Measurements from ENCODE around the gene PCDHGC3. TPM values are rescaled to one million over a fixed set of nuclear protein-coding genes. Genes with fewer than 3 reads are reported as not detected.

Gene PCDHGC3
- polyA plus RNA-seq, 1 of the 3 experiments (the other 2 are of a cell fraction): 97.0 TPM

DNA sequence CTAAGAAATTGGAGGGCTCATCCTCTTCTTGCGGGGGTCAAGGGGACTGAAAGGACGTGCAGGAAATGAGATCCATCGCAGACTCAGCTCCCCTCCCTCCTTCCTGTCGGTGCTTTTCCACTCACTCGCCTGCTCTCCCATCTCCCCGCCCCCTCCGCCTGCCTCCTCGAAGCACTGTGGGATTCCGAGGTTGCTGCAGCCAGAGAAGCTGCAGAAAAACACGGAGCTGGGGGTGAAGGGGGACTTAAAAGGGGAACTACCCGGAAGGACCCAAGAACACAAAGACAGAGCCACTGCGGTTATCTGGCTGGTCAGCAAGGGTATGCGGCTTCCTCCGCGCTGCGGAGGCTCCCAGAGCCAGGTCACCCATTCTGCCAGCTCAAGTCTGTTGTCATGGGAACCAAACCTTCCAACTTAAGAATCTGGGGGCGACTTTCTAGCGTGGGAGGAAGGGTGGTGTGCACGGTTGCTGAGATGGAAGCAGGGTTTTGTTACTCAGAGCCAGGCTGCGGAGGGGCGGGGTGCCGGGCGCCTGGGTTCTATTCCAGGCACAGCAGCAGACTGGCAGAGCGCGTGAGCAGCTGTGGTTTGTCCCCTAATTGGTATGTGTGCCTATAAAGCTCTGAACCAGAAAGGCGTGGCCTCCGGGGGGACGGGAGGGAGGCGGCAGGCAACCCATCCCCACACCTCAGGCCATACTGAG, 38.0 kb downstream of the PCDHGC3 start:
- peak overlapping the region; percentile 42 to 53 for H3K4me3 ChIP-seq (ENCODE audit: low read depth in 2 of 2, low read length in 1 of 2)
- peak overlapping the region; percentile 81 for H3K4me2 ChIP-seq
- no peaks in the 10 kb centered on the region for H3K27me3 ChIP-seq (ENCODE audit: insufficient read depth)
- peak overlapping the region; percentile 80 for H3K9ac ChIP-seq
- H2AFZ ChIP-seq (ENCODE audit: low read depth): no peak overlapping the region; the same call in 1 of the 2 replicates
- WGBS (ENCODE audit: low lambda C conversion rate): 14% methylated on average over 26 of the region's 29 CpGs
- no peaks in the 10 kb centered on the region for H4K20me1 ChIP-seq (ENCODE audit: insufficient read depth)
- peak; percentile 86 for DNase-seq
- CTCF ChIA-PET: interaction anchor here (0.9 to 10.1 kb wide), 13 partner anchors 10 to 287 kb away, joined by 3 to 113 read pairs (median 5); partner anchors contain the start of genes PCDHGA7, PCDHGB7, PCDHGC3 and PCDHGC4
- H3K9me2 ChIP-seq: no peaks in the 10 kb centered on the region
- TF ChIP-seq, protein P1, sequence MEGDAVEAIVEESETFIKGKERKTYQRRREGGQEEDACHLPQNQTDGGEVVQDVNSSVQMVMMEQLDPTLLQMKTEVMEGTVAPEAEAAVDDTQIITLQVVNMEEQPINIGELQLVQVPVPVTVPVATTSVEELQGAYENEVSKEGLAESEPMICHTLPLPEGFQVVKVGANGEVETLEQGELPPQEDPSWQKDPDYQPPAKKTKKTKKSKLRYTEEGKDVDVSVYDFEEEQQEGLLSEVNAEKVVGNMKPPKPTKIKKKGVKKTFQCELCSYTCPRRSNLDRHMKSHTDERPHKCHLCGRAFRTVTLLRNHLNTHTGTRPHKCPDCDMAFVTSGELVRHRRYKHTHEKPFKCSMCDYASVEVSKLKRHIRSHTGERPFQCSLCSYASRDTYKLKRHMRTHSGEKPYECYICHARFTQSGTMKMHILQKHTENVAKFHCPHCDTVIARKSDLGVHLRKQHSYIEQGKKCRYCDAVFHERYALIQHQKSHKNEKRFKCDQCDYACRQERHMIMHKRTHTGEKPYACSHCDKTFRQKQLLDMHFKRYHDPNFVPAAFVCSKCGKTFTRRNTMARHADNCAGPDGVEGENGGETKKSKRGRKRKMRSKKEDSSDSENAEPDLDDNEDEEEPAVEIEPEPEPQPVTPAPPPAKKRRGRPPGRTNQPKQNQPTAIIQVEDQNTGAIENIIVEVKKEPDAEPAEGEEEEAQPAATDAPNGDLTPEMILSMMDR (IDR thresholded peaks at IDR 0.05): no peak
- TF ChIP-seq TAF1 (IDR thresholded peaks at IDR 0.05; ENCODE audit: borderline replicate concordance, low read depth, low read length): no peak; the same call in 1 of the 2 replicates
- no peak for TF ChIP-seq NFIC (IDR thresholded peaks at IDR 0.05; ENCODE audit: borderline replicate concordance)
- peak; percentile 64 for TF ChIP-seq GABPA (IDR thresholded peaks at IDR 0.05; ENCODE audit: low read depth)
- 0 out of 2 replicates have a peak, but pooled peaks have one; percentile 47 for TF ChIP-seq FOXJ3 (CRISPR knock-in tag; IDR thresholded peaks at IDR 0.05)
- TF ChIP-seq, protein P2, sequence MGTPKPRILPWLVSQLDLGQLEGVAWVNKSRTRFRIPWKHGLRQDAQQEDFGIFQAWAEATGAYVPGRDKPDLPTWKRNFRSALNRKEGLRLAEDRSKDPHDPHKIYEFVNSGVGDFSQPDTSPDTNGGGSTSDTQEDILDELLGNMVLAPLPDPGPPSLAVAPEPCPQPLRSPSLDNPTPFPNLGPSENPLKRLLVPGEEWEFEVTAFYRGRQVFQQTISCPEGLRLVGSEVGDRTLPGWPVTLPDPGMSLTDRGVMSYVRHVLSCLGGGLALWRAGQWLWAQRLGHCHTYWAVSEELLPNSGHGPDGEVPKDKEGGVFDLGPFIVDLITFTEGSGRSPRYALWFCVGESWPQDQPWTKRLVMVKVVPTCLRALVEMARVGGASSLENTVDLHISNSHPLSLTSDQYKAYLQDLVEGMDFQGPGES (IDR thresholded peaks at IDR 0.05; ENCODE audit: low read depth, low read length): no peak
- no peak for TF ChIP-seq TEAD4 (IDR thresholded peaks at IDR 0.05; ENCODE audit: borderline replicate concordance, insufficient read depth)
- peak in 1 of 2 experiments; percentile 19; a peak in 1 of 4 replicates for TF ChIP-seq EP300 (IDR thresholded peaks at IDR 0.05; ENCODE audit: borderline replicate concordance in 1 of 2, low read depth in 1 of 2, low read length in 1 of 2)
- no peak for TF ChIP-seq JUND (IDR thresholded peaks at IDR 0.05)
- TF ChIP-seq, protein P3, sequence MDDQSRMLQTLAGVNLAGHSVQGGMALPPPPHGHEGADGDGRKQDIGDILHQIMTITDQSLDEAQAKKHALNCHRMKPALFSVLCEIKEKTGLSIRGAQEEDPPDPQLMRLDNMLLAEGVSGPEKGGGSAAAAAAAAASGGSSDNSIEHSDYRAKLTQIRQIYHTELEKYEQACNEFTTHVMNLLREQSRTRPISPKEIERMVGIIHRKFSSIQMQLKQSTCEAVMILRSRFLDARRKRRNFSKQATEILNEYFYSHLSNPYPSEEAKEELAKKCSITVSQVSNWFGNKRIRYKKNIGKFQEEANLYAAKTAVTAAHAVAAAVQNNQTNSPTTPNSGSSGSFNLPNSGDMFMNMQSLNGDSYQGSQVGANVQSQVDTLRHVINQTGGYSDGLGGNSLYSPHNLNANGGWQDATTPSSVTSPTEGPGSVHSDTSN (IDR thresholded peaks at IDR 0.05): peak; percentile 4; the same call in 1 of the 2 replicates
- TF ChIP-seq, protein P4, sequence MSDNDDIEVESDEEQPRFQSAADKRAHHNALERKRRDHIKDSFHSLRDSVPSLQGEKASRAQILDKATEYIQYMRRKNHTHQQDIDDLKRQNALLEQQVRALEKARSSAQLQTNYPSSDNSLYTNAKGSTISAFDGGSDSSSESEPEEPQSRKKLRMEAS (IDR thresholded peaks at IDR 0.05; ENCODE audit: low read depth): peak; percentile 77
- TF ChIP-seq RXRA (IDR thresholded peaks at IDR 0.05; ENCODE audit: borderline replicate concordance, low read depth): peak; percentile 31; the same call in 1 of the 2 replicates
- TF ChIP-seq, protein P5, sequence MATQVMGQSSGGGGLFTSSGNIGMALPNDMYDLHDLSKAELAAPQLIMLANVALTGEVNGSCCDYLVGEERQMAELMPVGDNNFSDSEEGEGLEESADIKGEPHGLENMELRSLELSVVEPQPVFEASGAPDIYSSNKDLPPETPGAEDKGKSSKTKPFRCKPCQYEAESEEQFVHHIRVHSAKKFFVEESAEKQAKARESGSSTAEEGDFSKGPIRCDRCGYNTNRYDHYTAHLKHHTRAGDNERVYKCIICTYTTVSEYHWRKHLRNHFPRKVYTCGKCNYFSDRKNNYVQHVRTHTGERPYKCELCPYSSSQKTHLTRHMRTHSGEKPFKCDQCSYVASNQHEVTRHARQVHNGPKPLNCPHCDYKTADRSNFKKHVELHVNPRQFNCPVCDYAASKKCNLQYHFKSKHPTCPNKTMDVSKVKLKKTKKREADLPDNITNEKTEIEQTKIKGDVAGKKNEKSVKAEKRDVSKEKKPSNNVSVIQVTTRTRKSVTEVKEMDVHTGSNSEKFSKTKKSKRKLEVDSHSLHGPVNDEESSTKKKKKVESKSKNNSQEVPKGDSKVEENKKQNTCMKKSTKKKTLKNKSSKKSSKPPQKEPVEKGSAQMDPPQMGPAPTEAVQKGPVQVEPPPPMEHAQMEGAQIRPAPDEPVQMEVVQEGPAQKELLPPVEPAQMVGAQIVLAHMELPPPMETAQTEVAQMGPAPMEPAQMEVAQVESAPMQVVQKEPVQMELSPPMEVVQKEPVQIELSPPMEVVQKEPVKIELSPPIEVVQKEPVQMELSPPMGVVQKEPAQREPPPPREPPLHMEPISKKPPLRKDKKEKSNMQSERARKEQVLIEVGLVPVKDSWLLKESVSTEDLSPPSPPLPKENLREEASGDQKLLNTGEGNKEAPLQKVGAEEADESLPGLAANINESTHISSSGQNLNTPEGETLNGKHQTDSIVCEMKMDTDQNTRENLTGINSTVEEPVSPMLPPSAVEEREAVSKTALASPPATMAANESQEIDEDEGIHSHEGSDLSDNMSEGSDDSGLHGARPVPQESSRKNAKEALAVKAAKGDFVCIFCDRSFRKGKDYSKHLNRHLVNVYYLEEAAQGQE (IDR thresholded peaks at IDR 0.05; ENCODE audit: low read depth, low read length): 0 out of 2 replicates have a peak, but pooled peaks have one; percentile 9
- 0 out of 2 replicates have a peak, but pooled peaks have one; percentile 35 for TF ChIP-seq MXI1 (IDR thresholded peaks at IDR 0.05; ENCODE audit: low read depth, low read length)
- peak; percentile 44; the same call in 1 of the 2 replicates for TF ChIP-seq ELF1 (IDR thresholded peaks at IDR 0.05)
- no peak; the same call in 1 of the 2 replicates for TF ChIP-seq MEF2A (IDR thresholded peaks at IDR 0.05; ENCODE audit: borderline replicate concordance, low read depth)
- peak; percentile 36; the same call in 1 of the 2 replicates for TF ChIP-seq RCOR1 (IDR thresholded peaks at IDR 0.05; ENCODE audit: low read length)
- TF ChIP-seq NRF1 (IDR thresholded peaks at IDR 0.05; ENCODE audit: low read depth, low read length): no peak
- TF ChIP-seq SIN3A (IDR thresholded peaks at IDR 0.05; ENCODE audit: borderline replicate concordance, low read depth, low read length): no peak
- no peak for TF ChIP-seq GATA2 (CRISPR knock-in tag; IDR thresholded peaks at IDR 0.05)
- peak; percentile 62; the same call in 1 of the 2 replicates for TF ChIP-seq YY1 (IDR thresholded peaks at IDR 0.05; ENCODE audit: low read depth)
- TF ChIP-seq CHD2 (IDR thresholded peaks at IDR 0.05; ENCODE audit: low read length, partially characterized antibody): peak; percentile 64
- H3K79me2 ChIP-seq (ENCODE audit: insufficient read depth): peaks cover 4% of the 10 kb centered on the region; the same call in 1 of the 2 replicates
- no peaks in the 10 kb centered on the region for H3K9me3 ChIP-seq
- peak overlapping the region; percentile 99 to 100 for H3K27ac ChIP-seq (ENCODE audit: low read depth in 2 of 2, low read length in 1 of 2)
- POLR2A ChIA-PET: interaction anchor here (0.9 to 2.8 kb wide), 8 partner anchors 9 to 193 kb away, joined by 3 to 16 read pairs (median 4); partner anchors contain the start of genes PCDHGB7, PCDHGC3 and TAF7
- peaks cover 73 to 79% of the 10 kb centered on the region in 2 experiments for H3K4me1 ChIP-seq (ENCODE audit: control insufficient read depth in 1 of 2, insufficient read depth in 2 of 2, low read depth in 1 of 2, low read length in 1 of 2)
- H3F3A ChIP-seq (replicated peaks; ENCODE audit: insufficient read depth): peaks cover 49% of the 10 kb centered on the region
- H3K36me3 ChIP-seq (replicated peaks in 1 of 2; ENCODE audit: control insufficient read depth in 1 of 2, insufficient read depth in 2 of 2, low read length in 1 of 2): peaks cover 30 to 38% of the 10 kb centered on the region in 2 experiments
